Fibroblast of lung (primary cell): Measurements from ENCODE around the gene TMEM9. TPM values are rescaled to one million over a fixed set of nuclear protein-coding genes. Genes with fewer than 3 reads are reported as not detected.

Experiments used
- DNase-seq, 2 donors: peaks; one replicate each; pipeline versions ENCODE4 v3.0.0 to v3.0.0-alpha.2; 2010; ENCODE audit warnings: low read depth in 2 of 2
- H2AFZ ChIP-seq: 2 replicates; pipeline ENCODE4 v1.5.1; 2012; ENCODE audit warnings: low read length, control low read depth, inconsistent platforms
- H3K27ac ChIP-seq: 2 replicates; pipeline ENCODE4 v1.5.1; 2011; ENCODE audit warnings: low read length, control low read depth; ENCODE audit not compliant: insufficient read depth
- H3K27me3 ChIP-seq: 2 replicates; pipeline ENCODE4 v1.5.1; 2011; ENCODE audit warnings: mild to moderate bottlenecking, low read length; ENCODE audit not compliant: control insufficient read depth, insufficient read depth
- H3K36me3 ChIP-seq: 2 replicates; pipeline ENCODE4 v1.5.1; 2011; ENCODE audit warnings: low read length; ENCODE audit not compliant: control insufficient read depth, insufficient read depth
- H3K4me1 ChIP-seq: 2 replicates; pipeline ENCODE4 v1.5.1; 2011; ENCODE audit warnings: low read length; ENCODE audit not compliant: control insufficient read depth, insufficient read depth; ENCODE audit errors: extremely low read depth
- H3K4me2 ChIP-seq: 2 replicates; pipeline ENCODE4 v1.5.1; 2011; ENCODE audit warnings: low read length, control low read depth; ENCODE audit not compliant: insufficient read depth; ENCODE audit errors: extremely low read depth
- H3K4me3 ChIP-seq, 4 experiments: fragments of 200-600 bp in 1 of 4; sonication (generic) in 1 of 4; replicated peaks in 1 of 4; 2 replicates each; pipeline ENCODE4 v1.5.1; 2011 to 2016; ENCODE audit warnings: low read length in 4 of 4, low read depth in 3 of 4, mild to moderate bottlenecking in 3 of 4, control low read depth in 2 of 4, inconsistent platforms in 1 of 4, mixed read lengths in 1 of 4; ENCODE audit not compliant: insufficient read depth in 1 of 4; ENCODE audit errors: control extremely low read depth in 1 of 4
- H3K79me2 ChIP-seq: 2 replicates; pipeline ENCODE4 v1.5.1; 2012; ENCODE audit warnings: mild to moderate bottlenecking, low read length, inconsistent platforms; ENCODE audit not compliant: control insufficient read depth, insufficient read depth
- H3K9ac ChIP-seq: 2 replicates; pipeline ENCODE4 v1.5.1; 2011; ENCODE audit warnings: mild to moderate bottlenecking, low read length, control low read depth; ENCODE audit not compliant: insufficient read depth
- H3K9me3 ChIP-seq: 2 replicates; pipeline ENCODE4 v1.5.1; 2012; ENCODE audit warnings: low read depth, low read length; ENCODE audit not compliant: control insufficient read depth, insufficient read depth
- H4K20me1 ChIP-seq: 2 replicates; pipeline ENCODE4 v1.5.1; 2011; ENCODE audit warnings: low read length; ENCODE audit not compliant: control insufficient read depth, insufficient read depth; ENCODE audit errors: extremely low read depth
- CTCF ChIP-seq, 2 donors: IDR thresholded peaks in 1 of 2; conservative IDR thresholded peaks in 1 of 2; 1 replicate in 1 of 2; 2 replicates in 1 of 2; pipeline ENCODE4 v1.5.1; 2011 to 2012; ENCODE audit warnings: low read length in 2 of 2, control low read depth in 1 of 2, inconsistent platforms in 1 of 2, low read depth in 1 of 2, mild to moderate bottlenecking in 1 of 2
- EZH2 ChIP-seq: IDR thresholded peaks from 2 replicates; pipeline ENCODE4 v1.5.1; 2012; ENCODE audit warnings: low read length, control low read depth, mild to moderate bottlenecking; ENCODE audit errors: missing control alignments
- polyA plus RNA-seq, 2 donors: library from polyadenylated mRNA; depleted of rRNA in 1 of 2; stranded (reverse) in 1 of 2; unstranded in 1 of 2; fragments of >200 nt; gene quantifications; 2 replicates each; pipeline ENCODE4 v1.2.1, GENCODE V29; 2011 to 2012; ENCODE audit warnings: missing spikeins in 1 of 2
- total RNA-seq: library from RNA; depleted of rRNA; stranded (reverse); fragments of >200 nt; gene quantifications from 2 replicates; pipeline ENCODE4 v1.2.1, GENCODE V29; 2014

TMEM9 gene
- total and polyA plus RNA-seq, 2 donors (not counting 1 experiment from before 2014, with no cell fraction given) = 58.2 to 91.0 TPM

- Histone ChIP-seq H3K9me3 (no peaks in the 10 kb centered on the region), H3K4me2 (no peak overlapping the region), H3K79me2 (no peaks in the 10 kb centered on the region), H3K9ac (no peak overlapping the region), H3K27me3 (peaks cover 35% of the 10 kb centered on the region), H4K20me1 (no peaks in the 10 kb centered on the region), H3K4me3 (no peak overlapping the region), H3K36me3 (no peaks in the 10 kb centered on the region), H3K27ac (no peak overlapping the region), H2AFZ (no peak overlapping the region), H3K4me1 (no peaks in the 10 kb centered on the region)
- DNase-seq = no peak
- TF ChIP-seq CTCF (conservative IDR thresholded peaks at IDR 0.05 in 1 of 2, IDR thresholded peaks at IDR 0.05 in 1 of 2; ENCODE audit: low read depth in 1 of 2, low read length in 2 of 2) = no peak
- no peak for TF ChIP-seq EZH2
Measured at GRCh38 chr1:201094832-201095231, 59.4 kb downstream of the TMEM9 start.

GRCh38 chr1:201093962-201094361 lies 60.3 kb downstream of the TMEM9 start:
- Histone ChIP-seq H3K9ac (no peak overlapping the region), H3K27me3 (peaks cover 35% of the 10 kb centered on the region), H3K4me1 (no peaks in the 10 kb centered on the region), H4K20me1 (no peaks in the 10 kb centered on the region), H3K4me3 (no peak overlapping the region), H2AFZ (no peak overlapping the region), H3K9me3 (no peaks in the 10 kb centered on the region), H3K79me2 (no peaks in the 10 kb centered on the region), H3K36me3 (no peaks in the 10 kb centered on the region), H3K27ac (no peak overlapping the region), H3K4me2 (no peak overlapping the region)
- TF ChIP-seq CTCF (conservative IDR thresholded peaks at IDR 0.05 in 1 of 2, IDR thresholded peaks at IDR 0.05 in 1 of 2; ENCODE audit: low read depth in 1 of 2, low read length in 2 of 2) (no peak), EZH2 (no peak)
- DNase-seq = no peak

- Histone ChIP-seq H3K36me3 (no peaks in the 10 kb centered on the region), H3K27ac (no peak overlapping the region), H3K79me2 (no peaks in the 10 kb centered on the region), H3K9me3 (no peaks in the 10 kb centered on the region), H2AFZ (no peak overlapping the region), H3K4me2 (no peak overlapping the region), H3K27me3 (peaks cover 34% of the 10 kb centered on the region), H3K4me1 (no peaks in the 10 kb centered on the region), H4K20me1 (no peaks in the 10 kb centered on the region), H3K9ac (no peak overlapping the region), H3K4me3 (no peak overlapping the region)
- no peak for TF ChIP-seq EZH2
- no peak for TF ChIP-seq CTCF (conservative IDR thresholded peaks at IDR 0.05 in 1 of 2, IDR thresholded peaks at IDR 0.05 in 1 of 2; ENCODE audit: low read depth in 1 of 2, low read length in 2 of 2)
- DNase-seq = no peak
Measured at GRCh38 chr1:201093561-201093960, 60.7 kb downstream of the TMEM9 start.
